HK-2 (cell line): ENCODE measurements around the gene ACER3.
"Not testable (repeated sequence)": the region's sequence is repeated elsewhere in the genome, so short reads cannot be mapped to it uniquely, and the experiment has no call there.

Experiments
- DNase-seq: peaks from one replicate; pipeline ENCODE4 v3.0.0-alpha.2; 2018; ENCODE audit not compliant: unreplicated experiment

The ACER3 gene

DNA sequence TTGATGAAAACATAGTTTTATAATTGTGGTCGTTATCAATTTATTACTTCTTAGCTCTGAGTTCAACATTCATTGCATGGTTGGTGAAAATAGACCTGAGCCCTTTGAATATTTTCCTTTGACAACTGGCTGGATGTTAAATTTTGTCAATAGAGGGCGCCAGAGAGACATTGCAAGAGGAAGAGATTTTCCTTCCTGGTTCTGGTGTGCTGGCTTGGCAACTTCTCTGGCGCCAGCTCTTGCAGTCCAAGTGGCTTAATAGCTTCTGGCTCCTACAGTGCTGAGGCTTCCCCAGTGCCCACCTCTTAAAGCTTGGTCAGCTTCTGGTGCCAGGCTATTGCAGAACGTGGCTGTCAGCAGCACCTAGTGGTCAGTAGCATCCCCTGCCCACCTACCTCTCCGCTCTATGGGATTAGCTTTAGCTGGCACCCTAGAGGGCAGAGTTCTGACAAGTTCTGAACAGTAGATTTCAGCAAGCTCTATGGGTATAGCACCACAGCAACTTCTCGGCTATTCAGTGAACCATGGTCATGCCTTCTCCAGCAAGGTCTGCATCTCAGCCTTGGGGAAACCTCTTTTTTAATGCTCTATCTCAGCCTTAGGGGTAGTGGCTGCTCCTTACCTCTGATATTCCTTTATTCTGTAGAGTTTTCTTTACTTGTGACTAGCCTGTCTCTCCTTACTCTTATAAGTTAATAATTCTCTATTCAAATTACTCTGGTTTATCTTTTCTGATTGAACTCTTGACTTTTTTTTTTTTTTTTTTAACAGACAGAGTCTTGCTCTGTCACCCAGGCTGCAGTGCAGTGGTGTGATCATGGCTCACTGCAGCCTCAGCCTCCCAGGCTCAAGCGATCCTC, 59.4 kb downstream of the ACER3 start:
- peak; percentile 50 for DNase-seq

DNA sequence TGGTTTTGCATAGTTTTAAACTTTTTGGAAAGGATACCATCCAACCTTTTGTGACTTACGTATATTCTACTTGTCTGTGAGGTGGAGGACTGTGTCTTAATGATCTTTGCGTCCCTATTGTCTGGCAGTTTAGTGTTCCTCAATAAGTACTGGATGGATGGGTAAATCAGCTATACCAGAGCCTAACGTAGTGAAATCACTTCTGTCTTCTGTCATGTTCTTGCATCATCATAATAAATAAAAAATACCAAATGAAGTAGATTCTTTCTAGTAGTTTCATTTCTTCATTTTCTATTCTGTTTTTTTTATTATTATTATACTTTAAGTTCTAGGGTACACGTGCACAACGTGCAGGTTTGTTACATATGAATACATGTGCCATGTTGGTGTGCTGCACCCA, 66.4 kb downstream of the ACER3 start:
- DNase-seq, result no peak

DNA sequence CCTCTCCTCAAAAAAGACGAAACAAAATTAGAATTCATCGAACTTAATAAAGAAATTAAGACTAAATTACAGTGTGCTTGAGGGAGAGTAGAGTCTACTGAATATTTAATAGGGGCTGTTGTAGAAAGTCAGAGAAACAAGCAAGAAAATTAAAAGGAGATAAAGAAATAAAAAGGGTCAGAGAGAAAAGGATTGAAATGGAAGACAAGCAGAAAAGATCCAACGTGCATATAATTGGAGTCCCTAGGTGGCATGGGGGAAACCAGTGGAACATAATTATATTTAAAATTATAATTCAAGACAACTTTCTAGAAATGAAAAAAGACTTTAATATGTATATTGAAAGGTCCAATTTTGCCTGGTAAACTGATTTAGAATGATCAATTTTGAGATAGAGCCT, 74.3 kb downstream of the ACER3 start:
- DNase-seq, result no peak

DNA sequence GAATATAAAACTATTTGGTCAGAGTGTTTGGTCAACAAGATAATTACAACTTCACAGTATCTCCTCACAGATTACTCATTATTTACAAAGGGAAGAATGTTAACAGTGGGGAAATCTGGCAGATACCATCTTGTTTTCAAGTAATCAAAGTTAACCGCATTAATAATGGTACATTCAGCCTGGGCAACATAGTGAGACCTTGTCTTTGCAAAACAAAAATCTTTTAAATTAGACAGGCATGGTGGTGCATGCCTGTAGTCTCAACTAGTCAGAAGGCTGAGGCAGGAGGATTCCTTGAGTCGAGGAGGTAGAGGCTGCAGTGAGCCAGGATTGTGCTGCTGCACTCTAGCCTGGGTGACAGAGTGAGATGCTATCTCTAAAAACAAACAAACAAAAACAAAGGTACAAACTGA, 78.5 kb downstream of the ACER3 start:
- DNase-seq, result no peak

DNA sequence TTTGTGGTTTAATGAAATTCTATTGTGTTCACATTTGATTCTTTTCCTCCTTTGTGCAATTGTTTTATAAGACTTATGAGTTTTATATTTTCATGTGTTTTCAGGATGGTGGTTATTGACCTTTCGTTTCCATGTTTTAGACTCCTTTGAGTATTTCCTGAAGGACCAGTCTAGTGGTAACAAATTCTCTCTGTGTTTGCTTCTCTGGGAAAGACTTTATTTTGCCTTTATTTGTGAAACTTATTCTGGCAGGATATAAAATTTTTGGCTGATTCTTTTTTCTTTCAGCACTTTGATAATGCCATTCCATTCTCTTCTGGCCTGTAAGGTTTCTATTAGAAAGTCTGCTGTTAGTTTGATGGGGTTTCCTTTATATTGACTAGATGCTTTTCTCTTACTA, 83.5 kb downstream of the ACER3 start:
- DNase-seq, result no peak

DNA sequence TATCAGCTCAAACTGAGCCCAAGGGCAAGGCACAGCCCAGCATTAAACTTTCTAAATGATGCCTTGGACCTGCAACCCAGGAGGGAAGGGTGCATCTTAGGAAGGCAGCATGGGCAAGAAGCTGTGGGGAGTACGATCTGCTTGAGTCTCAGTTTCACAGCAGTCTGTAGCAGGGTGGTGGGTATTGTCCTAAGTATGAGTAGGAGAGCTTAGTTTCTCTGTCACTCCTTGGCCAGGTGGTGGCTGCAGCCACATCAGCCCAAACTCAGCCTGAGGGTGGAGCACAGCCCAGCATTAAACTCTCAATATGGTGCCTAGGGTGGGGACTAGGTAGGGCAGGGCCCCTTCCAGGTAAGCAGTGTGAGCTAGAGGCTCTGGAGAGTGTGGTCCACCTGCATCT, 85.5 kb downstream of the ACER3 start:
- no peak for DNase-seq

DNA sequence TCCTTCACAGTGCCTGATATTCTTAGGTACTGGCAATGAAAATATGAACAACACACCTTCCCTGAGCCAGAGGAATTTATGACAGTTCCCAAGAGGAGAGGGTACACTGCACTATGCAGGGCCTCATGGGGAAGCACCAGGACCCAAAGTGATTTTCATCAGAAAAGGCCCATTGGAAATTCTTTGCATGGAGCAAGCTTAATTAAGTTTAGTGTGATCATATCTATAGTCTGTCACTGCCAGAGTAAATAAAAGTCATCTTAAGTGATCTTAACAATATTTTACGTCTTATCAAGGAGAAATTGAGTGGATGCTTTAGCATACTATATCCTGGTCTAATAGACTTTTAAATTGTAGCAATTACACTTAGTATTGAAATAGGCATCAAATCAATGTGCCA, 86.5 kb downstream of the ACER3 start:
- no peak for DNase-seq

DNA sequence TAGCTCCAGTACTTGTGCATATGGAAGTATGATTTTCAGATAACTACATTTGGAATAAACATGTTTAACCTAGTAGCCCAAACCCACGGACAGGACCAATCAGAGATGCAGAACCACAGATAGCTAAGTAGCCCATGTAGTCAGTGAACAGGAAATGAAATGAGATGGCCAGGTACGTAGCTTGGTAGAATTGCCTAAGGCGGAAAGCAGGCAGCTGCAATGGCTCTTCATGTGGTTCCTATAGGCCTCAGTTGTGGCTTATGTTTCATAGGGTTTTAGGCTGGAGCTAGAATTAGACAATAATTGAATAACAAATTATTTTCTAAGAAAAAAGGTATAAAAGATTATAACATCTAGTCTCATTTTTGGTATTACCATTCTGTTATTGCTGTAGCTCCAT, 87.1 kb downstream of the ACER3 start:
- DNase-seq, result no peak

DNA sequence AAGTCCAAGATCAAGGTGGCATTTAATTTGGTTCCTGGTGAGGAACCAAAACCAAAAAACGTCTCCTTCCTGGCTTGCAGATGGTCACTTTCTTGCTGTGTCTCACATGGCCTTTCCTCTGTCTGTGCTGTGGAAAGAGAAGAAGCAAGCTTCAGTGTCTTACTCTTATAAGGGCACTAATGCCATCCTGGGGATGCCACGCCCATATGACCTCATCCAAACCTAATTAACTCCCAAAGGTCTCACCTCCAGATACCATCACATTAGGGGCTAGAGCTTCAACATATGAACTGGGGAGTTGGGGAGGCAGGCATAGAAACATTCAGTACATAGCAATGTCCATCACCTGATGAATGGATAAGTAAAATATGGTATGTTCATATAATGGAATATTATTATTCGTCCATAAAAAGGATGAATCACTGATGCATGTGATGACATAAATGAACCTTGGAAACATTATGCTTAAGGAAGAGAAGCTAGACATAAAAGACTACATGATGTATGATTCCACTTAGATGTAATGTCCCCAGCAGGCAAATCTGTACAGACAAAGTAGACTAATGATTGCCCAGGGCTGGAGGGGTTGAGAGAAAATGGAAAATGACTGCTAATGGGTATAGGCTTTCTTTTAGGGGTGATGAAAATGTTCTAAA, 94.9 kb downstream of the ACER3 start:
- DNase-seq, result no peak

DNA sequence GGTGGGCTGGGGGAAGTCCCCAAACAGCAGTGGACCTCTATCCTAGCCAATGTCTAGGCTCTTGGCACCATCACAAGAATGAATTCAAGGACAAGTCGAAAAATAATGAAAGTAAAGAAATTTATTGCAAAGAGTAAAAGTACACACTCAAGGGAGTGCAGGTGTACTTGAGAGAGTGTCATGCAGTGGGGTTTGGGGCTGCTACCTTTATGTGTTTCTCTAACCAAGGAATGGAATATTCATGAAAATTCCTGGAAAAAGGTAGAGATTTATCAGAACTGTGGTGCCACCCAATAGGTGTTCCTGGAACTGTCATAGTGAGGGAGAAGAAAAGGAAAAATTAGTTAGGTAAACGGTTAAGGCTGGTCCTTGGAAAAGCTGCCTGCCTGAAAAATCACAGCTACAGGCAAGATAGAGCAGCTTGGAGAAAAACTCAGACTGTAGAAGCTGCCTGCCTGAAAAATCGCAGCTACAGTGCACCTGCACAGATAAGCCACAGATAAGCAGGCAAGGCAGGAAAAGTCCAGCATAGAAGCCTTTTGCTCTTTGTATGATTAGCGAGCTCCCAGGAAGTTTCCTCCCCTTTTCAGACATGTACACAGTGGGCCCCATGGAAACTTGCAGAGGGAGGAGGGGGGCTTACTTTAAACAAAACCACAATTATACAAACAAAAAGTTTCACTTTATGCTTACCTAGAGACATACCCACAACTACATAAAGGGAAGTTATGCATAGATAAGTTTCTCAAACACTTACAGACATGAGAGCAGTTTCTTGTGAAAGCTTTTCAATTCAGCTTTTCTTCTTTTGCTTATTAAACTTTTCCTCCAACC, 102.1 kb downstream of the ACER3 start:
- no peak for DNase-seq

DNA sequence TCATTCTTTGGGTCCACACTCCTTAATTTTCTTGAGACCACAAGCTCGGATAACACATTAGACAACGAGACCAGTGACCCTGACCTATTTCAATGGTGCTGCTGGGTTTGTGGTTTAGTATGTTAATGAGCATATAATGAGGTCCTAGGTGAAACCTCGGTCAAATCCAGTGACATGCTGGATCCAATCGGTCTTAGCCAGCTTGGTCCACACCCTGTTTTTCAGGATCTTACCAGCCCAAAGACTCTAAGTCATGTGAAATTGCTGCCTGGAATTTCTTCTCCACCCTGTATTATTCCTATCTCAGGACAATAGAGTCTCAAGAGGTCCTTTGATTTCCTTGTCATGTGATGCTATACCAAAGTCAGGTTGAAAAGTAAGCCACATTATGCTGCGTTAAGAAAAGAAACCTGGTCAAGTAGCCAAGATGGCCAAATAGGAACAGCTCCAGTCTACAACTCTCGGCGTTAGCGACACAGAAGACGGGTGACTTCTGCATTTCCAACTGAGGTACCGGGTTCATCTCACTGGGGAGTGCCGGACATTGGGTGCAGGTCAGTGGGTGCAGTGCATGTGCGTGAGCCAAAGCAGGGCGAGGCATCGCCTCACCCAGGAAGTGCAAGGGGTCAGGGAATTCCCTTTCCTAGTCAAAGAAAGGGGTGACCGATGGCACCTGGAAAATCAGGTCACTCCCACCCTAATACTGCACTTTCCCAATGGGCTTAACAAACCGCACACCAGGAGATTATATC, 102.9 kb downstream of the ACER3 start:
- not testable (repeated sequence) for DNase-seq

DNA sequence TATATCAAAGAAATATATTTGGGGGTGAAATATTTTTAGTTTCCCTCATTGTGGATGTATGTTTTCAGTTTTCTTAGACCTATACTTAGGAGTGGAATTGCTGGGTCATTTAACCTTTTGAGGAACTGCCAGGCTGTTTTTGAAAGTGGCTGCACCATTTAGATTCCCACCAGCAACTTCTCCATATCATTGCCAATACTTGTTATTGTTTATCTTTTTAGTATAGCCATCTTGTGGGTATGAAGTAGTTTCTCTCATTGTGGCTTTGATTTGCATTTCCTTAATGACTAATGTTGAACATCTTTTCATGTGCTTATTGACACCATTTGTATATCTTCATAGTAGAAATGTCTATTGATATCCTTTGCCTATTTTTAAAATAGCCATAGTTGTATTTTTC, 111.3 kb downstream of the ACER3 start:
- DNase-seq, result no peak

DNA sequence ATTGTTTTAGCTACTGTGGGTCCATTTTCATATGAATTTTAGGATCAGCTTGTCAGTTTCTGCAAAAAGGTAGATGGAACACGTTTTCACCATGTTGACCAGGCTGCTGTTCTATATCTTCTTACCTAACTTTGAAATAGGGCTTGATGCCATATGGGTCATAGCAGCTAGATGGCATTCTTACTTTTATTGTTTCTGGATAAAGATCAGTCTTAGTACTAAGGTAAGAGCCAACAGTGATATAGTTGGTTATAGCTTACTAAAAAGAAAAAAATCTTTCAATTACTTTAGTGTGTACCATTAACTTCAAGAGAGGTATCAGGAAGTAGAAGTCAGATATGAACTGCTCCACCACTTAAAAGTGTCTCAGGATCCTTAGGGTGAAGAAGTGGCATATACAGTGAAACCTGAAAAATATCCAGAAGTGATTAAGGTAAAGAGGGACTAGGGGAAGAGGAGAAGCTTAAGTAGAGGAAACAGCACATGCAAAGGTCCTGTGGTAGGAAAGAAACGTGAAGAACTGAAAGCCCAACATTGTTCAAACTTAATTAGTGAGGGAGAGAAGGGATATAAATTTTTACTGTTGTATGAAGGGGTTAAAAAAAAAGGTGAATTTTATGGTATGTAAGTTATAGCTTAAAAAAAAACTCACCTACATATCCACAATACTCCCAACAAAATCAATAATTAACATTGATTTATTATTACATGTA, 113.6 kb downstream of the ACER3 start:
- no peak for DNase-seq

DNA sequence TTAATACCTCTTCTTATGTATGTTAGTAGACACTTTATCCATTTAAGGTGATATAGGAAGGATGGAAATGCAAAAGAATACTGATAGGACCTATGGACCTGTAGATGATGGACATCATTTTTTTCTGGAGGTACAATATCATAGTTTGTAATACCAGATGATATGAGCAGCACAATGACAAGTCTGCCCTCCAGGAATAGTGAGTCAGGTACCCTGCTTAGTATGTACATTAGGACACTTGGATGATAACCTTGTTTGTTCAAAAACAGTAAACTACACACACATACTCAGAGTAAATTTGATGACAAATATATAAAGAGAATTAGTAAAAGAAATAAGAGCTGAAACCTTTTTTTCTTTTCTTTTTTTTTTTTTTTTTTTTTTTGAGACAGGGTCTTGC, 114.8 kb downstream of the ACER3 start:
- no peak for DNase-seq

DNA sequence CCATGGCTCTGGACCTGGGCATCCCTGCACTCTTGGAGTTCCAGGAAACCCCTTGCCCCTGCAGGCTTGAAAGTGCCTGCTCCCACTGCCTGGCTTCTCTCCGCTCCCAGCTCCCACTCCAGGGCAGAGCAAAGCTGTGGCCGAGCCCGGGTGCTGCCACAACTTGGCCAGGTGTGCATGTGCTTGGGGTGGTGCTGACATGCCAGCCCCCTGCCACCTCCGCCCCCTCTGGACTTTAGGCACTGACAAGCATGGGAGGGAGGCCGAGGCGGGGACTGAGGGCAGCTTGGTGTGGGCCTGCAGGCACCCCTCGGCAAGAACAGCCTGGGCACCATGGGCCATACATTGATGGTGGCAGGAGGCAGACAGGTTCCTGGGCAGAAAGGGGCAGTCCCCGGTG, 117.1 kb downstream of the ACER3 start:
- DNase-seq, result no peak

DNA sequence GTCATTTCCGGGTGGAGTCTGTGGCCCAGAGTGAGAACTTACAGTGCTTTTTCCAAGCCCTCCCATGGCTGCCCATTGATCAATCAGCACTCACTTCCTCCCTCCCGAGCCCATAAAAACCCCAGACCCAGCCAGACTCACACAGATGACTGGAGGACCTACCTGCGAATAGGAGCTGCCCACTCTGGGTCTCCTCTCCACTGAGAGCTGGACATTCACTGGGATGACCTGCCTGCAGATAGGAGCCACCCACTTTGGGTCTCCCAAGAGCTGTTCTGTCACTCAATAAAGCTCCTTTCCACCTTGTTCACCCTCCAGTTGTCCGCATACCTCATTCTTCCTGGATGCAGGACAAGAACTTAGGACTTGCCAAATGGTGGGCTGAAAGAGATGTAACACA, 117.5 kb downstream of the ACER3 start:
- no peak for DNase-seq

DNA sequence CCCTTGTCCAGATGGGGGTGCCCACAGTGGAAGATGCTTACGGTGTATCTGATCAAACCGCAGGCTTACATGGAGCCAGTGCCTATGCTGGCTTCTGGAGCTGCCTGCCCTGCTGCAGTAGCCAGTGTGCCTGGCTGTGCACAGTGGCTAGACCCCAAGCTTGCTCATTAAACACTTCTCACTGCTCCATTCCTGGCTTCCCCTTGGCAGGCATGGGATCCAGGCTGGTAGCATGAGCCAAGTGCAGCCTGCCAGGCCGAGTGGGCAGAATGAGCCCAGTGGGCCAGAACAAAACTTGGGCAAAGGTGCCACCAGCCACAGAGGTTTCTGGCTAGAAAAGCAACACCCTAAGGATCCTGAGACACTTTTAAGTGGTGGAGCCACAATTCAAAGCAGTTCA, 118.1 kb downstream of the ACER3 start:
- no peak for DNase-seq

DNA sequence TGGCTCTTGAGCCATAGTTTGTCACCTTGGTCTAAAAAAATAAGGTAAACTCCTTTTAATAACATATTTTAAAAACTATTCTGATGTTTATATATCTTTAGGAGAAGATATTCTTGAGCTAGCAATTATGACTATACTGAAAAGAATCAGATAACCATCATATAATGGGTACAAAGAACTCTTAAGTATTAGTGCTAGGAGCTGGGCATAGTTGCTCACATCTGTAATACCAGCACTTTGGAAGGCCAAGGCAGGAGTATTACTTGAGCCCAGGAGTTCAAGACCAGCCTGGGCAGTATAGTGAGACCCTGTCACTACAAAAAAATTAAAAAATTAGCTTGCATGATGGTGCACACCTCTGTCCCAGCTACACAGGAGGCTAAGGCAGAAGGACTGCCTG, 119.5 kb downstream of the ACER3 start:
- no peak for DNase-seq

DNA sequence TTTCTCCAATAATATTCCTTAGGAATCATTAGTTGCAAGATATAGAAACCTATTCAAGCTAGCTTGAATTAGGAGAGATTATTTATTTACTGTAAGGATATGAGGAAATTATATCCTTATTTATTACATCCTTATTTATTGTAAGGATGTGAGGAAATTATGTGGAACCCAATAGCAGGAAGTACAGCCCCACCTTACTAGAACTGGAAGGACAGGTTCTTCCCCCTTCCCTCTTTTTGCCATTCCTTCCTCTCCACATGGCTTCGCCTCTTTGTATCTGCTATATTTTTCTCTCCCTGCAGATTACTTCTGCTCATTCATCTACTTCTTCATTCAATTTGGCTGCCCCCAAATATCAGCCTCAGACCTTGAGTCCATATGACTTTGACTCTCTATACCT, 124.0 kb downstream of the ACER3 start:
- DNase-seq, result no peak

DNA sequence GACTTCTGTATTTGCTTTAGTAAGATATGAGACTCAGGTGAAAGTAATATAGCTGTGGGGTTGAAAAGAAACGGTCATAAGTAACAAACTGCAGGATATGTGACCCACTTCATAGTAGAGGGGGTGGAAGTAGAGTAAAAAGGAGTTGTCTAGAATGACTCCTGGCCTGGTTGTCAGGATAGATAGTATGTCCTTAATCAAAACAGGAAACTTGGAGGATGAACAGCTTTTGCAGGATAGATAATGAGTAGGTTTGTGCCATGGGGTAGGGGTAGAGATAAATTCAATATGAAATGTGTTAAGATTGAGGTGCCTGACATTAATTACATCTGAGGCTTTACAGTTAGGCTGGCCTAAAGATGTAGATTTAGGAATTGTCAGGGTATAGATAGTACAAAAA, 126.5 kb downstream of the ACER3 start:
- DNase-seq, result no peak

DNA sequence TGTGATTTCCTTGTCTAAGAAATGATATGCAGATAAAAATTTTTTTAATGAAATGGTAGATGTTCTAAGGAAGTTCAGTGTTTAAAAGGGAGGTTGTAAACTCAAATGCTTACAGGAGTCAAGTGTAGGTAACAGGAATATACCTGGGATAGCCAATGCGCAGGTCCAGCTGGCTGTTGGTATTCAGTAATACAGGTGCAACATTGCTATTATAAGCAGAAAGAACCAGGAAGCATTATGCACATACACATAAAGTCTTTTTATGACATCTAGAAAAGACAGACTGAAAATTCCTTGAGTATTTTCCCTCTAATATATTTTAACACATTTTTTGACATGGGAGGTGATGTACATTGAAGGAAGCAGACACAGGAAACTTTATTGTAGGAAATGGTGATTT, 129.9 kb downstream of the ACER3 start:
- DNase-seq, result no peak
